HFF-Myc (cell line): Measurements from ENCODE around the gene MRS2.

ENCODE experiments used
- DNase-seq: peaks from one replicate; pipeline ENCODE4 v3.0.0-alpha.2; 2011; ENCODE audit warnings: low read depth; ENCODE audit errors: extremely low read depth
- H3K4me3 ChIP-seq: replicated peaks from 2 replicates; pipeline ENCODE4 v1.5.1; 2011; ENCODE audit warnings: low read depth, mild to moderate bottlenecking, control low read depth, low read length
- TF ChIP-seq, protein P1 (sequence below): IDR thresholded peaks from 2 replicates; pipeline ENCODE4 v1.5.1; 2012; ENCODE audit warnings: mild to moderate bottlenecking, low read depth, low read length, control low read depth; ENCODE audit errors: missing control alignments

The MRS2 gene

DNA sequence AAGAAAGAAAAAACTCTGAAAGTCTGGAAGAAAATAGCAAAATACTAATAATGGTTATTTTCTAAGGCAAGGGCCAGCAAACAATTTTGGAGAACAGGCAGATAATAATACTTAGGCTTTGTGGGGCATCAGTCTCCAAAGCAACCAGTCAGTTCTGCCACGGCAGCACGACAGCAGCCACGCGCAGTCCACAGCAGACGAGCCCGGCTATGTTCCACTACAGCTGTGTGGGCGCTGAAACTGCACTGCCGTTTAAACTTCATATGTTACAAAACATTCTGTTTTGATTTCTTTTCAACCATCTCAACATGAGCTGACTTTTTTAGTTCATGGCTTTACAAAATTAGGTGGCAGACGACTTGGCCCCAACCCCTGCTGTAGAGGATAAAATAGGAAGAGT lies 29.9 kb downstream of the MRS2 start:
- no peak for DNase-seq
- TF ChIP-seq, protein P1, sequence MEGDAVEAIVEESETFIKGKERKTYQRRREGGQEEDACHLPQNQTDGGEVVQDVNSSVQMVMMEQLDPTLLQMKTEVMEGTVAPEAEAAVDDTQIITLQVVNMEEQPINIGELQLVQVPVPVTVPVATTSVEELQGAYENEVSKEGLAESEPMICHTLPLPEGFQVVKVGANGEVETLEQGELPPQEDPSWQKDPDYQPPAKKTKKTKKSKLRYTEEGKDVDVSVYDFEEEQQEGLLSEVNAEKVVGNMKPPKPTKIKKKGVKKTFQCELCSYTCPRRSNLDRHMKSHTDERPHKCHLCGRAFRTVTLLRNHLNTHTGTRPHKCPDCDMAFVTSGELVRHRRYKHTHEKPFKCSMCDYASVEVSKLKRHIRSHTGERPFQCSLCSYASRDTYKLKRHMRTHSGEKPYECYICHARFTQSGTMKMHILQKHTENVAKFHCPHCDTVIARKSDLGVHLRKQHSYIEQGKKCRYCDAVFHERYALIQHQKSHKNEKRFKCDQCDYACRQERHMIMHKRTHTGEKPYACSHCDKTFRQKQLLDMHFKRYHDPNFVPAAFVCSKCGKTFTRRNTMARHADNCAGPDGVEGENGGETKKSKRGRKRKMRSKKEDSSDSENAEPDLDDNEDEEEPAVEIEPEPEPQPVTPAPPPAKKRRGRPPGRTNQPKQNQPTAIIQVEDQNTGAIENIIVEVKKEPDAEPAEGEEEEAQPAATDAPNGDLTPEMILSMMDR, result no peak
- H3K4me3 ChIP-seq, result no peak overlapping the region

DNA sequence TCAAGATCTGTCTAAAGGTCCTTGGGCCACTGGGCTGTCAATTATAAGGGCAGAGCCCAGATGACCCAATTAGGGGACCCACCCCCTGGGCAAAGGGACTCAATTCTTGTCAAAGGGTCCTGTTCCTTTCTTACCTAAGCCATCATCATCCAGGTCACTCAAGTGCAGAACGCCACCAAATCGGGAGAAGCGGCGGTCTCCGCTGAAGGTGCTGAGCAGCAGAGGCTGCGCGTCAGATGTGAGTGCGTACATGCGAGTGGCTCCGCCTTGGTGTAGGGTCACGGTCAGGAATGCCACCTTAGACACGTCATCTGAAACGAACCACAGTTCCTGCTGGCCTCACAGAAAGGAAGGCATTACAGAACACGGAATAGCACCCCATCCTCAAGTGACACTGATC lies 34.2 kb downstream of the MRS2 start:
- H3K4me3 ChIP-seq, result no peak overlapping the region
- no peak for DNase-seq
- TF ChIP-seq, protein P1, result no peak

DNA sequence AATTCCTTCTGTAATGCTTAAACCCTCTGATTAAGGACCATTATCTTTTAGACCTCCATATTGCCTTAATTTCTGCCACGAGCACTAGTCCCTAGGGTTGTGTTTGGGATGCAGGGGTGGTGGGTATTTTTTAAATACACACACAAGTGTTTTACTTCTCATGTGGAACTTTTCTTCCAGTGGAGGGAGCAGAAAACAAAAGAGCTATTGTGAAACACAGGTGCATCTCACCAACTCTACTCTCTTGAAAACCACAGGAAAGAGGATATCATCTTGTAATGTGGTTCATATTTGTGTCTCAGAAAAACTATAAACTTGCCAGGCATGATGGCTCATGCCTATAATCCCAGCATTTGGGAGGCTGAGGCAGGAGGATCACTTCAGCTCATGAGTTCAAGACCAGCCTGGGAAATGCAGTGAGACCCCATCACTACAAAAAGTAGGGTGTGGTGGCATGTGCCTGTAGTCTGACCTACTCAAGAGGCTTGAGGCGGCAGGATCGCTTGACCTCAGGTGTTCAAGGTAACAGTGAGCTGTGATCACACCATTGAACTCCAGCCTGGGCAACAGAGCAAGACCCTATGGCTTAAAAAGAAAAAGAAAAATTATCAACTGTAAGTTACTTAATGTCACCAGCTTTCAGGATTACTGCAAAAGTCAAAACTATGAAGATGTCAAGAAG lies 37.3 kb downstream of the MRS2 start:
- DNase-seq, result no peak
- no peak overlapping the region for H3K4me3 ChIP-seq
- TF ChIP-seq, protein P1, result no peak

GRCh38 chr6:24440897-24441598 lies 38.3 kb downstream of the MRS2 start:
- H3K4me3 ChIP-seq, result no peak overlapping the region
- DNase-seq, result no peak
- TF ChIP-seq, protein P1, result no peak

DNA sequence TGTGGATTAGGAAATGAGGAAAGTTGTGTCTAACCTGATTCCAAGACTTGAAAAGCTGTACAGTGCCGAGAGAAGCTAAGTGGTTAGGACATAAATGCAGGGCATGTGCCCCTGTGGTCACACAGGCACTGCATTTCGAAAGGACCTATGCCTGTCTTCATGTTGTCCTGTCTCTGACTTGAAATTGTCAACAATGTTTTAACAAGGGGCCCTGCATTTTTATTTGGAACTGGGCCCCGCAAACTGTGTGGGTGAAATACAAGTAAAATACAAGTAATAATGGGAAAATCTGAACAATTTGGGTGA lies 38.8 kb downstream of the MRS2 start:
- no peak for DNase-seq
- TF ChIP-seq, protein P1, result no peak
- no peak overlapping the region for H3K4me3 ChIP-seq

GRCh38 chr6:24444588-24444987 lies 41.9 kb downstream of the MRS2 start:
- TF ChIP-seq, protein P1, result no peak
- H3K4me3 ChIP-seq, result no peak overlapping the region
- DNase-seq, result no peak
